ENCODE data around the gene TWSG1.
A peak's percentile ranks its signal among the peaks of the same experiment; 100 is the strongest.

The TWSG1 gene

DNA sequence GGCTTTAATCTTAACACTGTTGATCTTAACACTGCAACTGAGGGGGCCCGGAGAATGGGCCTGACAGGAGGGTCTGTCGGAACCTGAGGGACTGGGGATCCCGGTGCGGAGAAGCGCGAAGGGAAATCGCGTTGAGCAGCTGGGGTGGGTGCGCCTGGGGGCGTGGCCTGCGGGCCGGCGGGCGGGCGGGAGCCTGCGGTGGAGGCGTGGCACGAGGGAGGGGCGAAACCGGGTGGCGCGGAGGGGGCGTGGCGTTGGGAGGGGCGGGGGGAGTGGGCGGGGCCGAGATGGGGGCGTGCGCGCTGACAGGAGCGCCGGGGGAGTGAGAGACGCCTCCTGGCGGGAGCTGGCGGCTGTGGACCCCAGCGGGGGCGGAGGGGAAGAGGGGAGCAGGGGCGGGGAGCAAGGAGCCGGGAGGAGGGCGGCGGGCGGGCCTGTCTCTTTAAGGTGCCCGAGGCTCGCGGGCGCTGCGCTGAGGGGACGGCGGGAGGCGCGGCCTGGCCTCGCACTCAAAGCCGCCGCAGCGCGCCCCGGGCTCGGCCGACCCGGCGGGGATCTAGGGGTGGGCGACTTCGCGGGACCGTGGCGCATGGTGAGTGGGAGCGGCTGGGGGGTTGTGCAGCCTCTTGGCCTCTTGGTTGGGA lies at the start of gene TWSG1:
Gene TWSG1 (plus strand): TSS at position 445 of the 644 bp plus-strand sequence. CDS start 2,457 bp downstream, outside the sequence.
- in situ Hi-C loops (cut with HindIII; ENCODE audit: low pct_ligation_motif_present, low sequenced_read_pairs) = no loop called here
- peak; percentile 53 for TF ChIP-seq CTCF (IDR thresholded peaks at IDR 0.05; ENCODE audit: low read depth, low read length, missing control alignments)
- Histone ChIP-seq H3K4me3 (ENCODE audit: low read depth, low read length) (peak within 1 kb of the TSS; percentile 73), H3K36me3 (replicated peaks) (peaks cover 8% of the 10 kb centered on the region), H3K27ac (peak within 1 kb of the TSS; percentile 74), H3K27me3 (replicated peaks) (no peaks in the 10 kb centered on the region)
- peak; percentile 89 for DNase-seq

DNA sequence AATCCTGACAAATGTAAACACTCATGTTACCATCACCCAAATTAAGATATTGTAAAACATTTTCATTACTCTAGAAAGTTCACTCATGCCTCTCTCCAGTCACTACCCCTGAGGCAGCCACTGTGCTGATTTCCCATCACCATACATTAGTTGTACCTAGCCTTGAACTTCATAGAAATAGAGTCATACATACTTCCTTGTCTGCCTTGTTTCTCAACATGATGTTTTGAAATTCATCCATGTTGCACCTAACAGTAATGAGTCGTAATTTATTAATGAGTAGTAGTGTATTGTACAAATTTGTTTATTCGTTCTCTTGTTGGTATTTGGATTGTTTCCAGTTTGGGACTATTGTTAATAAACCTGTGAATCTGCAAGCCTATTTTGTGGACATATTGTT lies 49.0 kb upstream of the TWSG1 start:
- no peaks in the 10 kb centered on the region for H3K36me3 ChIP-seq (replicated peaks)
- no peaks in the 10 kb centered on the region for H3K27me3 ChIP-seq (replicated peaks)
- TF ChIP-seq CTCF (IDR thresholded peaks at IDR 0.05; ENCODE audit: low read depth, low read length, missing control alignments) = no peak
- DNase-seq = no peak
- in situ Hi-C loops (cut with HindIII; ENCODE audit: low pct_ligation_motif_present, low sequenced_read_pairs) = no loop called here
- no peak overlapping the region for H3K27ac ChIP-seq
- no peak overlapping the region for H3K4me3 ChIP-seq (ENCODE audit: low read depth, low read length)

DNA sequence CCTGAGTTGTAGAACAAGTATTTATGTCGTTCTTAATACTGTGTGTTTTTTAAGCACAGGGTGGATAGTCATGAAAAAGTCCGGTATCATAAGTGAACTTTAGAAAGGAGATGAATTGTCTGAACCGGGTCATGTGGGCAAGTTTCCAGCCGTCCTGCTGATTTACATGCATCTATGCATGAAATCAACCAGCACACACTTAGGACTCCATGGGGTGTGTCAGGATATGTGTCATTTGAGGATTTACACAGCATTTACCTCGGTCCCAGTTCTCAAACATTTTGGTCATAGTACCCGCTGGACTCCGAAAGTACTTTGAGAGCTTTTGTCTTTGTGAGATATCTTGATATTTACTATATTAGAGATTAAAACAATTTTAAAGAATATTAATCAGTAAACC lies 47.5 kb upstream of the TWSG1 start:
- Histone ChIP-seq H3K36me3 (replicated peaks) (no peaks in the 10 kb centered on the region), H3K4me3 (ENCODE audit: low read depth, low read length) (no peak overlapping the region)
- DNase-seq = no peak

DNA sequence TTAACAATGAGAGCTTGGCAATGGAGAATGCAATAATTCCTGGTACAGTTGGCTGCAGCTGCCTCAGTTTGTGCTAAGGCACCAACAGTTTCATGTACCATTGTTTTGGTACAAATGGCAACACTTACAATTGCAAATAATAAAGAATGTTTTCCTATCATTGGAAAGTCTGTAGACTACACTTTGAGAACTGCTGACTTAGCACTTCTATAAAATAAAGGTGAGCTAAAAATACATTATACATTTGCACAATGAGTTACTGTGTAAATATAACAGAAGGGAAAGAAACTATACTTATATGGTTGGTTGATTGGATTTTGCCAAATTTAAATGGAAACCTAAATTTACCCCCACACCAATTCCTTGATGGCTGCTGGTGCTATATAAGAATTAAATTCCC lies 44.9 kb upstream of the TWSG1 start:
- in situ Hi-C loops (cut with HindIII; ENCODE audit: low pct_ligation_motif_present, low sequenced_read_pairs) = no loop called here

More for the DNA sequence above, 47.5 kb upstream of the TWSG1 start:
- Histone ChIP-seq H3K27me3 (replicated peaks) (no peaks in the 10 kb centered on the region), H3K27ac (no peak overlapping the region)
- no peak for TF ChIP-seq CTCF (IDR thresholded peaks at IDR 0.05; ENCODE audit: low read depth, low read length, missing control alignments)
- in situ Hi-C loops (cut with HindIII; ENCODE audit: low pct_ligation_motif_present, low sequenced_read_pairs) = no loop called here

DNA sequence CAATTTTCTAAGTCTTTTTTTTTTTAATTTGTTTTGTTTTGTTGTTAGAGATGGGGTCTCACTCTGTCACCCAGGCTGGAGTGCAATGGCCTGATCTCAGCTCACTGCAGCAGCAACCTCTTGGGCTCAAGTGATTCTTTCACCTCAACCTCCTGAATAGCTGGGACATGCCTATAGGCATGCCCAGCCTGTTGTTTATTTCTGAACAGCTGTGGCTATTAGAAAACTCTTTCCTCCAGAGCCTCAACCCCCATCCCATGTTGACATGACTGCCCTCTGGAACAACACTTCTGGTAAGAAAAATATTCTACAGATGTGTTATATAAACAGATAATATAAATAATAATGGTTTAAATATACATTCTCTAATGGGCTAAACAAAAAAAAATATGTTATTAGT lies 44.4 kb upstream of the TWSG1 start:
- no peaks in the 10 kb centered on the region for H3K36me3 ChIP-seq (replicated peaks)
- no peak overlapping the region for H3K27ac ChIP-seq
- TF ChIP-seq CTCF (IDR thresholded peaks at IDR 0.05; ENCODE audit: low read depth, low read length, missing control alignments) = no peak
- in situ Hi-C loops (cut with HindIII; ENCODE audit: low pct_ligation_motif_present, low sequenced_read_pairs) = no loop called here
- DNase-seq = no peak
- no peaks in the 10 kb centered on the region for H3K27me3 ChIP-seq (replicated peaks)
- no peak overlapping the region for H3K4me3 ChIP-seq (ENCODE audit: low read depth, low read length)

More for the DNA sequence above, 44.9 kb upstream of the TWSG1 start:
- no peaks in the 10 kb centered on the region for H3K27me3 ChIP-seq (replicated peaks)
- H3K36me3 ChIP-seq (replicated peaks) = no peaks in the 10 kb centered on the region
- no peak overlapping the region for H3K27ac ChIP-seq
- DNase-seq = no peak
- no peak for TF ChIP-seq CTCF (IDR thresholded peaks at IDR 0.05; ENCODE audit: low read depth, low read length, missing control alignments)
- no peak overlapping the region for H3K4me3 ChIP-seq (ENCODE audit: low read depth, low read length)

DNA sequence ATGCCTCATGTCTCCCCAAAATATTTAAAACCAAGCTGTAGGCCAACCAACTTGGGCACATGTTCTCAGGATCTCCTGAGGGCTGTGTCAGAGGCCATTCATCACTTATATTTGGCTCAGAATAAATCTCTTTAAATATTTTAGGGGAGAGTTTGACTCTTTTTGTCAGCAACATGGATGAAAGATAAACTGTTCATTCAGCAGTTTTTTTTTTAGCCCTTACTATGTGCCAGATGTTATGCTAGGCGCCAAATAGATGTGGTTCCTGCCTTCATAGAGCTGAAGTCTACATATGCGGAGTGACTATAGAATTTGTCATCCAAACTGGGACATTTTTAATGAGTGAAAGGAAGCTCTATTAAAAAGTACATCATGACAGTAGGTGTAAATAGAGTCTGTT lies 42.5 kb upstream of the TWSG1 start:
- in situ Hi-C loops (cut with HindIII; ENCODE audit: low pct_ligation_motif_present, low sequenced_read_pairs) = no loop called here
- no peak for DNase-seq
- Histone ChIP-seq H3K27ac (no peak overlapping the region), H3K4me3 (ENCODE audit: low read depth, low read length) (no peak overlapping the region), H3K27me3 (replicated peaks) (no peaks in the 10 kb centered on the region), H3K36me3 (replicated peaks) (no peaks in the 10 kb centered on the region)
- no peak for TF ChIP-seq CTCF (IDR thresholded peaks at IDR 0.05; ENCODE audit: low read depth, low read length, missing control alignments)
